Measurements from ENCODE around the gene CYP11A1. TPM values are rescaled to one million over a fixed set of nuclear protein-coding genes. Genes with fewer than 3 reads are reported as not detected.

CYP11A1 gene
- total RNA-seq, 1 donor from 2014 or later, result not detected

DNA sequence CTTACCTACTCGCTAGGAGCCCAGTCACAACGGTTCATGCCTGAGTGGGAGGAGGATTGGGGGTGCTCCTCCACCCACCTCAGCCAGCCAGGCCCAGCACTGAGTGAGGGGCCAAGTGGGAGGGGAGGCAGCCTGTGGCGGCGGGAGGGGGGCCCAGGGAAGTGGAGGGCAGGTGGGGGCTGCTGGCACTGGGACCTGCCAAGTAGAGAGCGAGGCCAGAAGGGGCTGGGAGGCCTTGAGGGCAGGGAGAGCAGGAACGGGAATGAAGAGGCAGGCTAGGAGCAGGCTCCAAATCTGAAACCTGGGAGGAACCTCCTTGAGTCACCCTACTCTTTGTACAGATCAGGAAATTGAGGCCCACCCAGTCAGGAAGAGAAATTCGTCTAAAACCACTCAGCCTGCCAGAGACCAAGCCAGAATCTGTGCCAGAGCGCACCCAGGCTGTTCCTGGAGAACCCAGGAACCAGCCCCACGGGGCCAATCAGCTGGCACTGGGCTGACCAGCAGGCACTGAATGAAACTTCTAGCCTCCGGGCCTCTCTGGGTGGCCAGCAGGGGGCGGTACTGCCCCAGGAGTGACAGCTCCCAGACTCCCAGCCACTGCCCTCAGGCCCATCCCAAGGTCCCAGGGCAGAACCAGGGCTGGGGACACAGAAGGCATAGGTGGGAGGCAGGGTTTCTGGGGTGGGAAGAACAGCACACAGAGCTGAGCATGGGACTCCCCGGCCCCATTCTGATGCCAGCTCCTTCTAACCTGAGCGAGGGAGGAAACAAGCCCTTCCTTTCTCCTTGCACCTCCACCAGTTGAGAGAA lies 14.8 kb upstream of the CYP11A1 start:
- peaks cover 70% of the 10 kb centered on the region for H3K4me1 Mint-ChIP-seq
- POLR2A ChIA-PET, result interaction anchor here (0.5 to 14.2 kb wide), 9 partner anchors 18 to 1925 kb away, joined by 3 to 563 read pairs (median 4); partner anchors contain the start of genes SEMA7A and UBL7

DNA sequence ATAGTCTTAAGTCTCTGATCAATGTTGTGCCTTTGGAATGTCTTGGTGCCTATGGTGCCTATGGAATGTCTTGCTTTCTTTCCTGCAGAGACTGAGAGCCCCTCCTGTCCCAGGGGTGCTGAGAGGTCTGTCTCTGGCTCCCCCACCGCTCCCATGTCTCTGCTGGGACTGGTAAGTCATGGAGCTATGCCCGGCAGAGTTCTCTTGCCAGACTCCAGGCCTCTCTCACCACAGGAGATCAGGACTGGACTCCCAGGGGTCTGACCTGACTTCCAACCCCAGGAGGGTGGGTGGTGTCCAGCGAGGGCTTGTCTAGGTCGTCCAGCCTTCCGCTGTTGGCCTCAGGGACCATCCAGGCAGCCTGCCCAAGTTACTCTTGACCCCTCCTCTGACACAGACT lies 14.0 kb upstream of the CYP11A1 start:
- Mint-ChIP-seq H3K27ac (no peak overlapping the region), H3K36me3 (ENCODE audit: low read depth) (no peaks in the 10 kb centered on the region), H3K4me3 (no peak overlapping the region), H3K4me1 (peaks cover 62% of the 10 kb centered on the region), H3K27me3 (no peaks in the 10 kb centered on the region), H3K9me3 (no peaks in the 10 kb centered on the region)
- TF ChIP-seq, protein P1, sequence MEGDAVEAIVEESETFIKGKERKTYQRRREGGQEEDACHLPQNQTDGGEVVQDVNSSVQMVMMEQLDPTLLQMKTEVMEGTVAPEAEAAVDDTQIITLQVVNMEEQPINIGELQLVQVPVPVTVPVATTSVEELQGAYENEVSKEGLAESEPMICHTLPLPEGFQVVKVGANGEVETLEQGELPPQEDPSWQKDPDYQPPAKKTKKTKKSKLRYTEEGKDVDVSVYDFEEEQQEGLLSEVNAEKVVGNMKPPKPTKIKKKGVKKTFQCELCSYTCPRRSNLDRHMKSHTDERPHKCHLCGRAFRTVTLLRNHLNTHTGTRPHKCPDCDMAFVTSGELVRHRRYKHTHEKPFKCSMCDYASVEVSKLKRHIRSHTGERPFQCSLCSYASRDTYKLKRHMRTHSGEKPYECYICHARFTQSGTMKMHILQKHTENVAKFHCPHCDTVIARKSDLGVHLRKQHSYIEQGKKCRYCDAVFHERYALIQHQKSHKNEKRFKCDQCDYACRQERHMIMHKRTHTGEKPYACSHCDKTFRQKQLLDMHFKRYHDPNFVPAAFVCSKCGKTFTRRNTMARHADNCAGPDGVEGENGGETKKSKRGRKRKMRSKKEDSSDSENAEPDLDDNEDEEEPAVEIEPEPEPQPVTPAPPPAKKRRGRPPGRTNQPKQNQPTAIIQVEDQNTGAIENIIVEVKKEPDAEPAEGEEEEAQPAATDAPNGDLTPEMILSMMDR (IDR thresholded peaks at IDR 0.05), result no peak
- no peak for DNase-seq
- POLR2A ChIA-PET, result interaction anchor here (0.6 to 14.2 kb wide), 6 partner anchors 19 to 413 kb away, joined by 3 to 563 read pairs (median 10); partner anchors contain the start of gene SEMA7A
- ATAC-seq (ENCODE audit: low read depth), result no peak
- intact Hi-C loops (cut with micrococcal nuclease), result no loop called here
- CTCF ChIA-PET, result interaction anchor here (1.1 to 12.5 kb wide), 8 partner anchors 14 to 387 kb away, joined by 3 to 403 read pairs (median 20); partner anchors contain the start of genes SEMA7A and UBL7

More for the DNA sequence above, 14.8 kb upstream of the CYP11A1 start:
- ATAC-seq (ENCODE audit: low read depth), result no peak
- Mint-ChIP-seq H3K27ac (peak overlapping the region; percentile 97), H3K36me3 (ENCODE audit: low read depth) (no peaks in the 10 kb centered on the region), H3K4me3 (no peak overlapping the region), H3K27me3 (no peaks in the 10 kb centered on the region), H3K9me3 (no peaks in the 10 kb centered on the region)
- CTCF ChIA-PET, result interaction anchor here (0.5 to 12.5 kb wide), 24 partner anchors 8 to 1072 kb away, joined by 3 to 403 read pairs (median 4); partner anchors contain the start of genes ARID3B, CLK3, SEMA7A and UBL7
- peak; percentile 76 for DNase-seq
- TF ChIP-seq, protein P1 (IDR thresholded peaks at IDR 0.05), result peak; percentile 67
- intact Hi-C loops (cut with micrococcal nuclease), result loop anchor here (1.0 kb wide), 3 partner anchors 8 to 107 kb away; no protein-coding TSS in a partner anchor

- no peaks in the 10 kb centered on the region for H3K36me3 Mint-ChIP-seq (ENCODE audit: low read depth)
- ChIA-PET CTCF (interaction anchor here (1.1 to 12.5 kb wide), 7 partner anchors 14 to 388 kb away, joined by 3 to 403 read pairs (median 21); partner anchors contain the start of genes SEMA7A and UBL7), POLR2A (interaction anchor here (0.5 to 14.2 kb wide), 4 partner anchors 19 to 234 kb away, joined by 3 to 563 read pairs (median 109); partner anchors contain the start of gene SEMA7A)
- no peak overlapping the region for H3K27ac Mint-ChIP-seq
- intact Hi-C loops (cut with micrococcal nuclease), result no loop called here
- no peak overlapping the region for H3K4me3 Mint-ChIP-seq
- no peaks in the 10 kb centered on the region for H3K27me3 Mint-ChIP-seq
- ATAC-seq (ENCODE audit: low read depth) (no peak), DNase-seq (no peak)
- TF ChIP-seq, protein P1 (IDR thresholded peaks at IDR 0.05), result no peak
- H3K9me3 Mint-ChIP-seq, result no peaks in the 10 kb centered on the region
- peaks cover 59% of the 10 kb centered on the region for H3K4me1 Mint-ChIP-seq
Observed at GRCh38 chr15:74381190-74381453, 13.7 kb upstream of the CYP11A1 start.

DNA sequence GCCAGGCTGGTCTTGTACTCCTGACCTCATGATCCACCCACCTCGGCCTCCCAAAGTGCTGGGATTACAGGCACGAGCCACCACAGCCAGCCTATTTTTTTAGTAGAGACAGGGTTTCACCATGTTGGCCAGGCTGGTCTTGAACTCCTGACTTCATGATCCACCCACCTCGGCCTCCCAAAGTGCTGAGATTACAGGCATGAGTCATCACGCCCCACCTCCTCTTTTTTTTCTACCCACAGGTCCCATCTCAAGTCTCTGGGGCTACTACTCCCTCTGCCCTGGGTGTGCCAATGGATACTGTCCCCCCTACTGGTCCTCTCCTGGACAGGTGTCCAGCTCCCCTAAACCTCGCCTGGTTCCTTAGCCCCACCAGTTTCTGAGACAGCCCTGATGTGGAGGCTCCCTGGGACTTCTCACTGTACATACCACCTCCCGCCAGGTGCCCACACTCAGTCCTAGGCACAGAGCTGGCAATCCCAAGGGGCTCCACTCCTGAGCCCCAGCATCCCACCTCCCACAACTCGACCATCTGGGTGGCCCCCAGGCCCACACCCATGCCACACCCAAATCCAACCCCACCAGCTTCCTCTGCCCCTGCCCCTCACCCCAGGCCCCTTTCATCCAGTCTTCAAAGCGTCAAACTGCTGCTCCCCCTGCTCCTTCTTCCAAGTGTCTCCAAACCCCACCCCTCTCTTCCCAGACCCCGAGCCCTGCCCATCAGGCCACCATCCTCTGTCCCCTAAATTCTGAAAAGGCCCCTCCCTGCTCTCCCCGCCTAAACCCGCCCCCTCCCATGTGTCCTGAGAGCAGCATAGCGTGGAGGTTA lies 13.1 kb upstream of the CYP11A1 start:
- ChIA-PET POLR2A (interaction anchor here (0.5 to 14.2 kb wide), 4 partner anchors 20 to 234 kb away, joined by 3 to 563 read pairs (median 109); partner anchors contain the start of gene SEMA7A), CTCF (interaction anchor here (1.1 to 12.5 kb wide), 4 partner anchors 55 to 388 kb away, joined by 3 to 403 read pairs (median 20); partner anchors contain the start of genes SEMA7A and UBL7)
- intact Hi-C loops (cut with micrococcal nuclease), result no loop called here
- H3K36me3 Mint-ChIP-seq (ENCODE audit: low read depth), result no peaks in the 10 kb centered on the region
- no peak overlapping the region for H3K27ac Mint-ChIP-seq
- peaks cover 56% of the 10 kb centered on the region for H3K4me1 Mint-ChIP-seq
- no peaks in the 10 kb centered on the region for H3K27me3 Mint-ChIP-seq
- no peak overlapping the region for H3K4me3 Mint-ChIP-seq
- DNase-seq (no peak), ATAC-seq (ENCODE audit: low read depth) (no peak)
- TF ChIP-seq, protein P1 (IDR thresholded peaks at IDR 0.05), result no peak
- no peaks in the 10 kb centered on the region for H3K9me3 Mint-ChIP-seq
